HT-29 (cell line): ENCODE results near the gene JARID2. TPM values are rescaled to one million over a fixed set of nuclear protein-coding genes. Genes with fewer than 3 reads are reported as not detected.
"Not testable (repeated sequence)": the region's sequence is repeated elsewhere in the genome, so short reads cannot be mapped to it uniquely, and the experiment has no call there.

Experiments
- DNase-seq: peaks from one replicate; pipeline ENCODE4 v3.0.0-alpha.2; 2015; ENCODE audit warnings: low spot score
- total RNA-seq: library from RNA; depleted of rRNA; stranded (reverse); fragments of >200 nt; shearing (Covaris generic); gene quantifications from 2 replicates; pipeline ENCODE4 v1.2.3, GENCODE V29; 2014

Gene JARID2
- total RNA-seq, 1 experiment from 2014 or later, result 6.7 TPM

GRCh38 chr6:15398633-15399275, 152.9 kb downstream of the JARID2 start:
- DNase-seq, result no peak

GRCh38 chr6:15399641-15400470, 154.0 kb downstream of the JARID2 start:
- peak; percentile 33 for DNase-seq

- DNase-seq, result no peak
These were observed 154.7 kb downstream of the JARID2 start for GRCh38 chr6:15400572-15401004.

GRCh38 chr6:15401120-15401519, 155.3 kb downstream of the JARID2 start:
- DNase-seq, result no peak

GRCh38 chr6:15401769-15402250, 155.9 kb downstream of the JARID2 start:
- no peak for DNase-seq

GRCh38 chr6:15402406-15403045, 156.7 kb downstream of the JARID2 start:
- no peak for DNase-seq

- DNase-seq, result no peak
These were observed 157.4 kb downstream of the JARID2 start for GRCh38 chr6:15403094-15403755.

- no peak for DNase-seq
These were observed 158.8 kb downstream of the JARID2 start for GRCh38 chr6:15404685-15404980.

GRCh38 chr6:15405129-15406068, 159.5 kb downstream of the JARID2 start:
- no peak for DNase-seq

GRCh38 chr6:15406452-15406851, 160.6 kb downstream of the JARID2 start:
- no peak for DNase-seq

GRCh38 chr6:15408008-15408407, 162.1 kb downstream of the JARID2 start:
- no peak for DNase-seq

GRCh38 chr6:15408758-15409157, 162.9 kb downstream of the JARID2 start:
- DNase-seq, result no peak

- no peak for DNase-seq
These were observed 163.6 kb downstream of the JARID2 start for GRCh38 chr6:15409301-15410125.

- DNase-seq, result no peak
These were observed 164.2 kb downstream of the JARID2 start for GRCh38 chr6:15410126-15410391.

- DNase-seq, result no peak
These were observed 164.9 kb downstream of the JARID2 start for GRCh38 chr6:15410752-15411151.

GRCh38 chr6:15411766-15412165, 165.9 kb downstream of the JARID2 start:
- DNase-seq, result no peak

- DNase-seq, result no peak
These were observed 166.9 kb downstream of the JARID2 start for GRCh38 chr6:15412767-15413166.

GRCh38 chr6:15413466-15414234, 167.8 kb downstream of the JARID2 start:
- DNase-seq, result no peak

- DNase-seq, result no peak
These were observed 168.4 kb downstream of the JARID2 start for GRCh38 chr6:15414235-15414612.

- DNase-seq, result not testable (repeated sequence)
These were observed 169.8 kb downstream of the JARID2 start for GRCh38 chr6:15415622-15416021.
